A549 treated with GW870086 at 1 μM for 4 hours (cell line): ENCODE data around the gene SEC22A. TPM values are rescaled to one million over a fixed set of nuclear protein-coding genes. Genes with fewer than 3 reads are reported as not detected.

Source experiments
- total RNA-seq: library from RNA; stranded (reverse); fragments of 200-300 nt; extraction: Qiagen RNA extraction; gene quantifications from 5 replicates; pipeline ENCODE4 v1.2.3, GENCODE V29; 2022; ENCODE audit warnings: low read depth

The SEC22A gene
- 17.5 to 23.8 TPM (median 18.7 TPM) in 5 replicates for total RNA-seq

GRCh38 chr3:123201557-123202427 lies at the start of gene SEC22A:
Gene SEC22A, plus strand, starts transcription at chr3:123201943. Its CDS starts 7,275 bp downstream, at chr3:123209218.

Other genes with a start within 250 kb of the SEC22A start
- 0.09 to 0.39 TPM (median 0.26 TPM) in 5 replicates for gene SEMA5B, start 174.2 kb upstream of the SEC22A start, total RNA-seq
- gene PDIA5, start 134.9 kb upstream of the SEC22A start, total RNA-seq, result 26.5 to 31.5 TPM (median 30.1 TPM) in 5 replicates
- 0.34 to 0.81 TPM (median 0.43 TPM) in 5 replicates for gene ADCY5, start 247.1 kb downstream of the SEC22A start, total RNA-seq